H1 (cell line): ENCODE results near the gene PLK5. TPM values are rescaled to one million over a fixed set of nuclear protein-coding genes. Genes with fewer than 3 reads are reported as not detected.

Experiments
- CTCF ChIA-PET: fragments of 300-600 bp; sonication (Branson Sonifier 250); formaldehyde crosslinking; loops from one replicate; lab custom pipeline; 2021; ENCODE audit not compliant: partially characterized antibody; lab: Charles Lee
- POLR2A ChIA-PET: fragments of 300-600 bp; sonication (Branson Sonifier 250); formaldehyde crosslinking; loops from one replicate; lab custom pipeline; 2021; ENCODE audit warnings: inconsistent platforms; ENCODE audit not compliant: partially characterized antibody; lab: Charles Lee
- DNase-seq, 2 experiments: peaks; one replicate each; pipeline versions ENCODE4 v3.0.0 to v3.0.0-alpha.2; 2010 to 2022; ENCODE audit warnings: low spot score in 2 of 2, low read depth in 1 of 2, mixed read lengths in 1 of 2
- FAIRE-seq: peaks from 2 replicates; lab custom pipeline; 2011; peaks lifted over from hg19 to GRCh38; lab: Jason Lieb, UNC
- H2AFZ ChIP-seq: 2 replicates; pipeline ENCODE4 v1.8.1; 2012; ENCODE audit warnings: low read length, inconsistent platforms
- H2AK5ac ChIP-seq: 2 replicates; pipeline ENCODE4 v1.6.1; 2013; ENCODE audit warnings: low read depth, low read length
- H2BK120ac ChIP-seq: replicated peaks from 2 replicates; pipeline ENCODE3; 2013; ENCODE audit warnings: low read depth, low read length, inconsistent platforms
- H2BK12ac ChIP-seq: 2 replicates; pipeline ENCODE4 v1.6.1; 2013; ENCODE audit warnings: low read depth, low read length
- H2BK15ac ChIP-seq: 2 replicates; pipeline ENCODE4 v1.6.1; 2013; ENCODE audit warnings: low read length
- H2BK20ac ChIP-seq: 2 replicates; pipeline ENCODE4 v1.6.1; 2013; ENCODE audit warnings: low read length
- H2BK5ac ChIP-seq: 2 replicates; pipeline ENCODE4 v1.6.1; 2013; ENCODE audit warnings: low read depth, low read length
- H3K14ac ChIP-seq: 2 replicates; pipeline ENCODE4 v1.6.1; 2013; ENCODE audit warnings: inconsistent platforms; ENCODE audit not compliant: insufficient read length
- H3K18ac ChIP-seq: 2 replicates; pipeline ENCODE4 v1.6.1; 2013; ENCODE audit warnings: low read length; ENCODE audit errors: extremely low read depth
- H3K23ac ChIP-seq: 2 replicates; pipeline ENCODE4 v1.6.1; 2013; ENCODE audit warnings: inconsistent platforms; ENCODE audit not compliant: insufficient read length
- H3K23me2 ChIP-seq: 2 replicates; pipeline ENCODE4 v1.6.1; 2013; ENCODE audit warnings: low read depth, low read length
- H3K27ac ChIP-seq: 2 replicates; pipeline ENCODE4 v1.6.1; 2011; ENCODE audit warnings: low read depth, low read length, inconsistent platforms
- H3K27me3 ChIP-seq, 4 experiments: replicated peaks in 1 of 4; 1 replicate in 1 of 4; 2 replicates in 3 of 4; pipeline versions ENCODE4 v1.6.1 to v1.8.1; 2011 to 2013; ENCODE audit warnings: low read length in 3 of 4, mild to moderate bottlenecking in 3 of 4, inconsistent platforms in 2 of 4, mixed read lengths in 2 of 4, moderate library complexity in 1 of 4; ENCODE audit not compliant: control insufficient read depth in 3 of 4, insufficient read depth in 3 of 4; ENCODE audit errors: extremely low read depth in 1 of 4
- H3K36me3 ChIP-seq, 4 experiments: 2 replicates each; pipeline versions ENCODE4 v1.6.1 to v1.8.1; 2011 to 2013; ENCODE audit warnings: mild to moderate bottlenecking in 4 of 4, low read length in 3 of 4, moderate library complexity in 2 of 4, control low read depth in 1 of 4, inconsistent platforms in 1 of 4; ENCODE audit not compliant: insufficient read depth in 4 of 4, control insufficient read depth in 2 of 4
- H3K4ac ChIP-seq: replicated peaks from 2 replicates; pipeline ENCODE3; 2013; ENCODE audit warnings: low read length, low read depth, mixed read lengths, inconsistent platforms; ENCODE audit not compliant: insufficient read length
- H3K4me1 ChIP-seq, 4 experiments: replicated peaks in 1 of 4; 1 replicate in 1 of 4; 2 replicates in 3 of 4; pipeline versions ENCODE4 v1.6.1 to v1.8.1; 2011 to 2013; ENCODE audit warnings: low read length in 3 of 4, inconsistent platforms in 2 of 4, mixed read lengths in 1 of 4; ENCODE audit not compliant: insufficient read depth in 4 of 4, control insufficient read depth in 3 of 4
- H3K4me2 ChIP-seq, 2 experiments: 2 replicates each; pipeline versions ENCODE4 v1.6.1 to v1.8.1; 2011 to 2013; ENCODE audit warnings: low read depth in 2 of 2, low read length in 2 of 2, control low read depth in 1 of 2, inconsistent platforms in 1 of 2, mild to moderate bottlenecking in 1 of 2; ENCODE audit not compliant: insufficient read depth in 1 of 2
- H3K4me3 ChIP-seq, 4 experiments: fragments of 200-600, 300-600 bp in 1 of 4; sonication (generic), shearing (Covaris generic), sonication (Bioruptor Twin) in 1 of 4; 2 replicates each; pipeline versions ENCODE4 v1.5.1 to v1.8.1; 2011 to 2016; ENCODE audit warnings: low read length in 4 of 4, low read depth in 3 of 4, control low read depth in 2 of 4, inconsistent platforms in 2 of 4, mild to moderate bottlenecking in 2 of 4, mixed read lengths in 1 of 4, moderate library complexity in 1 of 4; ENCODE audit not compliant: insufficient read depth in 2 of 4; ENCODE audit errors: extremely low read depth in 1 of 4
- H3K56ac ChIP-seq: replicated peaks from 2 replicates; pipeline ENCODE3; 2013; ENCODE audit warnings: low read depth, mild to moderate bottlenecking, mixed read lengths, low read length, inconsistent platforms; ENCODE audit not compliant: insufficient read length
- H3K79me1 ChIP-seq: 2 replicates; pipeline ENCODE4 v1.6.1; 2013; ENCODE audit warnings: low read depth, low read length, control low read depth
- H3K79me2 ChIP-seq, 2 experiments: 2 replicates each; pipeline versions ENCODE4 v1.6.1 to v1.8.1; 2012 to 2013; ENCODE audit warnings: low read length in 2 of 2, mild to moderate bottlenecking in 2 of 2, inconsistent platforms in 1 of 2; ENCODE audit not compliant: insufficient read depth in 2 of 2, control insufficient read depth in 1 of 2
- H3K9ac ChIP-seq, 4 experiments: replicated peaks in 1 of 4; 1 replicate in 1 of 4; 2 replicates in 3 of 4; pipeline versions ENCODE4 v1.6.1 to v1.8.1; 2011 to 2013; ENCODE audit warnings: low read depth in 3 of 4, low read length in 3 of 4, control low read depth in 2 of 4, mild to moderate bottlenecking in 2 of 4, moderate library complexity in 2 of 4, inconsistent platforms in 1 of 4; ENCODE audit errors: extremely low read depth in 1 of 4
- H3K9me3 ChIP-seq, 2 experiments: 2 replicates each; pipeline versions ENCODE4 v1.6.1 to v1.8.1; 2012 to 2013; ENCODE audit warnings: mild to moderate bottlenecking in 2 of 2, moderate library complexity in 2 of 2, control low read depth in 1 of 2, inconsistent platforms in 1 of 2, low read depth in 1 of 2, low read length in 1 of 2, mixed read lengths in 1 of 2; ENCODE audit not compliant: insufficient read depth in 2 of 2
- H4K20me1 ChIP-seq, 2 experiments: replicated peaks in 1 of 2; 2 replicates each; pipeline versions ENCODE3 to v1.8.1; 2011 to 2013; ENCODE audit warnings: inconsistent platforms in 2 of 2, low read length in 2 of 2, mild to moderate bottlenecking in 1 of 2; ENCODE audit not compliant: insufficient read depth in 2 of 2, control insufficient read depth in 1 of 2
- H4K5ac ChIP-seq: 2 replicates; pipeline ENCODE4 v1.6.1; 2013; ENCODE audit warnings: low read length, low read depth, mixed read lengths, inconsistent platforms; ENCODE audit not compliant: insufficient read length
- H4K8ac ChIP-seq: 2 replicates; pipeline ENCODE4 v1.8.0; 2013; ENCODE audit warnings: mild to moderate bottlenecking, moderate library complexity, low read length, inconsistent platforms; ENCODE audit not compliant: insufficient read depth; ENCODE audit errors: extremely low read depth
- H4K91ac ChIP-seq: replicated peaks from 2 replicates; pipeline ENCODE3; 2013; ENCODE audit warnings: low read length, mixed read lengths, inconsistent platforms; ENCODE audit not compliant: insufficient read length
- CREB1 ChIP-seq: IDR thresholded peaks from 2 replicates; pipeline ENCODE4 v1.6.1; 2012; ENCODE audit warnings: inconsistent platforms
- EP300 ChIP-seq, 2 experiments: IDR thresholded peaks; 1 replicate in 1 of 2; 2 replicates in 1 of 2; pipeline ENCODE4 v1.6.1; 2011 to 2012; ENCODE audit warnings: low read depth in 2 of 2, low read length in 2 of 2, mild to moderate bottlenecking in 2 of 2, borderline replicate concordance in 1 of 2, inconsistent platforms in 1 of 2, moderate library complexity in 1 of 2
- KDM4A ChIP-seq: IDR thresholded peaks from one replicate; pipeline ENCODE4 v1.7.1; 2012; ENCODE audit warnings: low read depth, mild to moderate bottlenecking, moderate library complexity, low read length, inconsistent platforms; ENCODE audit not compliant: severe bottlenecking
- MAX ChIP-seq: IDR thresholded peaks from 2 replicates; pipeline ENCODE4 v1.6.1; 2012; ENCODE audit warnings: inconsistent platforms
- NANOG ChIP-seq: IDR thresholded peaks from 2 replicates; pipeline ENCODE4 v1.6.1; 2011; ENCODE audit warnings: low read length, low read depth, mild to moderate bottlenecking, inconsistent platforms; ENCODE audit not compliant: insufficient read depth, poor library complexity, severe bottlenecking
- POLR2A ChIP-seq, 2 experiments: IDR thresholded peaks; 1 replicate in 1 of 2; 2 replicates in 1 of 2; pipeline ENCODE4 v1.6.1; 2011; ENCODE audit warnings: low read depth in 2 of 2, low read length in 2 of 2, mild to moderate bottlenecking in 2 of 2; ENCODE audit errors: control extremely low read depth in 1 of 2
- TCF12 ChIP-seq: IDR thresholded peaks from 2 replicates; pipeline ENCODE4 v1.6.1; 2011; ENCODE audit warnings: low read depth, mild to moderate bottlenecking, low read length
- WGBS, 2 experiments: shearing (Covaris generic) in 1 of 2; methylation state at CpG; one replicate each; pipeline versions ENCODE4 v1.1.6 to v1.1.7; 2013 to 2015; ENCODE audit warnings: low lambda C conversion rate in 2 of 2, mixed read lengths in 2 of 2, inconsistent platforms in 1 of 2, low coverage in 1 of 2, missing lambda C conversion rate in 1 of 2; ENCODE audit not compliant: insufficient replicate concordance in 2 of 2, insufficient coverage in 1 of 2, insufficient read length in 1 of 2; ENCODE audit errors: extremely low coverage in 1 of 2, missing lambda C conversion rate in 1 of 2; 5-methylcytosine and 5-hydroxymethylcytosine counted together
- polyA plus RNA-seq, 7 experiments: library from polyadenylated mRNA; depleted of rRNA in 3 of 7; stranded (reverse) in 5 of 7; unstranded in 2 of 7; fragments of >200 nt in 5 of 7; fragments of 200-250 nt in 2 of 7; gene quantifications; 1 replicate in 5 of 7; 2 replicates in 1 of 7; 4 replicates in 1 of 7; pipeline versions ENCODE4 v1.2.1 to v1.2.3, GENCODE V29; 2011 to 2013; ENCODE audit warnings: missing spikeins in 2 of 7, mixed read lengths in 2 of 7
- total RNA-seq: library from RNA; stranded (reverse); fragmentation: NEBNext Ultra II Directional; extraction: Animal tissue kit (Norgen Biotek cat#: 25700); gene quantifications from 2 replicates; pipeline ENCODE4 v1.2.1, GENCODE V29; 2021
- TF ChIP-seq, protein P1 (sequence below): IDR thresholded peaks from 2 replicates; pipeline ENCODE4 v1.6.1; 2012; ENCODE audit warnings: low read length, inconsistent platforms

Gene PLK5
- total and polyA plus RNA-seq, 2 of the 8 experiments (the other 6 are each of a cell fraction or from before 2014, with no cell fraction given) = 0.43 to 0.45 TPM

DNA sequence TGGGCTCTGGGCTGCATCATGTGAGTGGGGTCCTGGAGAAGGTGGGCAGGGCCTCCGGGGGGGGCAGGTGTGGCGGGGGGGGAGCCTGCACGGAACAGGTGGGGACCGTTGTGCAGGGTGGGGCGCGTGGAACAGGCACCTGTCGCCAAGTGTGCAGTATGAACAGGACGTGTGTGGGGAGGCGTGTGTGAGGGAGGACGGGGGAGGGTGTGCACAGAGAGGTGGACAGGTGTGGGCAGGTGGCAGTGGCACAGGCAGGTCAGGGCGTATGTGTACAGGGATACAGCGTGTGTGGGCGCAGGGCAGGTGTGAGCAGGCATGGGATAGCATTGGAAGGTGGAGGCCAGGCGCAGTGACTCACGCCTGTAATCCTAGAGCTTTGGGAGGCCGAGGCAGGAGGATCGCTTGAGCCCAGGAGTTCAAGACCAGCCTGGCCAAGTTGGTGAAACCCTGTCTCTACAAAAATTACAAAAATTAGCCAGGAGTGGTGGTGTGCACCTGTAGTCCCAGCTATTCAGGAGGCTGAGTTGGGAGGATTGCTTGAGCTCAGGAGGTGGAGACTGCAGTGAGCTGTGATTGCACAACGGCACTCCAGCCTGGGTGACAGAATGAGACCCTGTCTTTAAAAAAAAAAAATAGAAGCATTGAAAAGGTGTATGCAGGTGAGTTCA, 3.2 kb downstream of the PLK5 start:
- Histone ChIP-seq H3K14ac (no peak overlapping the region), H2AK5ac (no peak overlapping the region), H3K23me2 (peaks cover 8% of the 10 kb centered on the region; the same call in 1 of the 2 replicates), H2AFZ (no peak overlapping the region), H3K4me1 (peaks cover 0 to 3% (median 1%) of the 10 kb centered on the region in 4 experiments; a peak in 3 of 7 replicates), H3K4me3 (no peak overlapping the region), H4K5ac (no peak overlapping the region), H3K18ac (no peak overlapping the region), H2BK120ac (no peak overlapping the region), H3K27ac (no peak overlapping the region), H4K20me1 (peaks cover 8 to 15% of the 10 kb centered on the region in 2 experiments), H4K8ac (no peak overlapping the region), H3K9ac (no peak overlapping the region), H3K4me2 (no peak overlapping the region), H3K9me3 (no peaks in the 10 kb centered on the region), H3K36me3 (no peaks in the 10 kb centered on the region; a peak in 1 of 8 replicates), H3K79me2 (no peaks in the 10 kb centered on the region), H3K79me1 (no peaks in the 10 kb centered on the region), H2BK20ac (no peak overlapping the region), H3K56ac (no peak overlapping the region), H3K4ac (no peak overlapping the region), H2BK15ac (no peak overlapping the region), H3K27me3 (peaks cover 19 to 31% (median 30%) of the 10 kb centered on the region in 4 experiments), H4K91ac (no peak overlapping the region), H2BK12ac (no peak overlapping the region), H3K23ac (no peak overlapping the region), H2BK5ac (no peak overlapping the region)
- no peak for DNase-seq
- TF ChIP-seq EP300 (IDR thresholded peaks at IDR 0.05; ENCODE audit: borderline replicate concordance in 1 of 2, low read depth in 2 of 2, low read length in 2 of 2) = no peak
- no peak for TF ChIP-seq KDM4A
- TF ChIP-seq TCF12 = no peak
- TF ChIP-seq MAX = no peak
- TF ChIP-seq, protein P1, sequence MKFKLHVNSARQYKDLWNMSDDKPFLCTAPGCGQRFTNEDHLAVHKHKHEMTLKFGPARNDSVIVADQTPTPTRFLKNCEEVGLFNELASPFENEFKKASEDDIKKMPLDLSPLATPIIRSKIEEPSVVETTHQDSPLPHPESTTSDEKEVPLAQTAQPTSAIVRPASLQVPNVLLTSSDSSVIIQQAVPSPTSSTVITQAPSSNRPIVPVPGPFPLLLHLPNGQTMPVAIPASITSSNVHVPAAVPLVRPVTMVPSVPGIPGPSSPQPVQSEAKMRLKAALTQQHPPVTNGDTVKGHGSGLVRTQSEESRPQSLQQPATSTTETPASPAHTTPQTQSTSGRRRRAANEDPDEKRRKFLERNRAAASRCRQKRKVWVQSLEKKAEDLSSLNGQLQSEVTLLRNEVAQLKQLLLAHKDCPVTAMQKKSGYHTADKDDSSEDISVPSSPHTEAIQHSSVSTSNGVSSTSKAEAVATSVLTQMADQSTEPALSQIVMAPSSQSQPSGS = no peak
- no peak for TF ChIP-seq NANOG
- TF ChIP-seq CREB1 = no peak
- no peak for TF ChIP-seq POLR2A (IDR thresholded peaks at IDR 0.05; ENCODE audit: control extremely low read depth in 1 of 2, low read depth in 2 of 2, low read length in 2 of 2)
- ChIA-PET POLR2A (no interaction called here), CTCF (no interaction called here)
- FAIRE-seq = no peak
- WGBS, 2 experiments = 96% methylated on average over 11 of the region's 18 CpGs; no CpG with 5 or more reads in 1 of the 2 experiments
